Esophagus muscularis mucosa (tissue), 3 donors: Measurements from ENCODE around the gene RABL6.

Experiments
- CTCF ChIP-seq, 3 experiments: fragments of 200-600 bp in 2 of 3; fragments of 450-650 bp in 1 of 3; sonication (generic) in 2 of 3; IDR thresholded peaks; one replicate each; pipeline ENCODE4 v1.5.1; 2017 to 2019; ENCODE audit warnings: antibody characterized with exemption in 3 of 3, mild to moderate bottlenecking in 2 of 3, moderate library complexity in 1 of 3
- POLR2A ChIP-seq: fragments of 450-650 bp; IDR thresholded peaks from one replicate; pipeline ENCODE4 v1.6.1; 2017; ENCODE audit warnings: antibody characterized with exemption, moderate library complexity, mild to moderate bottlenecking, low read depth
- POLR2AphosphoS5 ChIP-seq, 2 donors: sonication (generic); formaldehyde crosslinking; IDR thresholded peaks; one replicate each; pipeline ENCODE4 v1.6.1; 2017; ENCODE audit warnings: antibody characterized with exemption in 2 of 2

- no peak for TF ChIP-seq POLR2A
- TF ChIP-seq CTCF (IDR thresholded peaks at IDR 0.05): no peak
- no peak for TF ChIP-seq POLR2AphosphoS5 (IDR thresholded peaks at IDR 0.05)
Measured at GRCh38 chr9:136839229-136840139, 31.7 kb downstream of the RABL6 start.
